B cell (primary cell): ENCODE measurements around the gene CASS4. TPM values are rescaled to one million over a fixed set of nuclear protein-coding genes. Genes with fewer than 3 reads are reported as not detected.

Experiments used
- ATAC-seq: fragments of 200-7000 bp; cut with Tn5 transposase; one replicate; pipeline ENCODE4 v1.10.0; 2021; ENCODE audit warnings: low read depth, mild to moderate bottlenecking, moderate number of reproducible peaks, moderate library complexity
- CTCF ChIA-PET: fragments of 350-600 bp; sonication (Branson Sonifier 250); formaldehyde crosslinking; loops from one replicate; lab custom pipeline; 2021; ENCODE audit warnings: antibody characterized with exemption, inconsistent platforms; lab: Charles Lee
- POLR2A ChIA-PET: fragments of 350-600 bp; sonication (Branson Sonifier 250); formaldehyde crosslinking; loops from one replicate; lab custom pipeline; 2021; ENCODE audit warnings: antibody characterized with exemption; lab: Charles Lee
- DNase-seq: peaks from one replicate; pipeline ENCODE4 v3.0.0; 2013
- H2AFZ ChIP-seq: 2 replicates; pipeline ENCODE4 v1.6.1; 2012; ENCODE audit warnings: mild to moderate bottlenecking, low read depth, low read length; ENCODE audit not compliant: insufficient read depth, poor library complexity, severe bottlenecking
- H3K27ac ChIP-seq, 2 donors: 1 replicate in 1 of 2; 2 replicates in 1 of 2; pipeline ENCODE4 v1.5.1; 2012 to 2013; ENCODE audit warnings: low read length in 2 of 2, mild to moderate bottlenecking in 2 of 2, moderate library complexity in 1 of 2
- H3K27me3 ChIP-seq, 4 experiments: fragments of 200-600 bp in 1 of 4; sonication (generic) in 1 of 4; replicated peaks in 1 of 4; 1 replicate in 2 of 4; 2 replicates in 2 of 4; pipeline versions ENCODE4 v1.6.1 to v1.7.0; 2013 to 2016; ENCODE audit warnings: low read length in 3 of 4, mild to moderate bottlenecking in 2 of 4, mixed read lengths in 1 of 4, moderate library complexity in 1 of 4; ENCODE audit not compliant: insufficient read depth in 4 of 4, control insufficient read depth in 3 of 4; ENCODE audit errors: control extremely low read depth in 1 of 4
- H3K36me3 ChIP-seq, 2 experiments: replicated peaks in 1 of 2; 1 replicate in 1 of 2; 2 replicates in 1 of 2; pipeline versions ENCODE4 v1.6.1 to v1.7.1; 2013; ENCODE audit warnings: low read length in 1 of 2; ENCODE audit not compliant: insufficient read depth in 2 of 2, control insufficient read depth in 1 of 2; ENCODE audit errors: control extremely low read depth in 1 of 2, extremely low read depth in 1 of 2
- H3K4me1 ChIP-seq, 2 donors: fragments of 200-600 bp in 1 of 2; sonication (generic) in 1 of 2; 1 replicate in 1 of 2; 2 replicates in 1 of 2; pipeline versions ENCODE4 v1.5.1 to v1.6.1; 2013 to 2017; ENCODE audit warnings: low read length in 2 of 2; ENCODE audit not compliant: control insufficient read depth in 2 of 2, insufficient read depth in 2 of 2
- H3K4me2 ChIP-seq: replicated peaks from 2 replicates; pipeline ENCODE3; 2012; ENCODE audit warnings: mild to moderate bottlenecking, low read depth, low read length; ENCODE audit not compliant: poor library complexity, severe bottlenecking
- H3K4me3 ChIP-seq, 5 experiments: fragments of 200-600 bp in 1 of 5; sonication (generic) in 1 of 5; 1 replicate in 3 of 5; 2 replicates in 2 of 5; pipeline versions ENCODE4 v1.5.1 to v1.7.0; 2011 to 2016; ENCODE audit warnings: low read length in 4 of 5, mild to moderate bottlenecking in 4 of 5, low read depth in 2 of 5, control low read depth in 1 of 5, moderate library complexity in 1 of 5; ENCODE audit not compliant: insufficient read depth in 1 of 5; ENCODE audit errors: control extremely low read depth in 1 of 5, extremely low read depth in 1 of 5
- H3K79me2 ChIP-seq: fragments of 200-600 bp; sonication (generic); one replicate; pipeline ENCODE4 v1.6.0; 2016; ENCODE audit warnings: low read length; ENCODE audit not compliant: control insufficient read depth, insufficient read depth
- H3K9ac ChIP-seq: fragments of 200-600 bp; sonication (generic); 2 replicates; pipeline ENCODE4 v1.6.1; 2017; ENCODE audit warnings: mild to moderate bottlenecking, low read length, moderate library complexity
- H3K9me3 ChIP-seq, 3 donors: one replicate each; pipeline versions ENCODE4 v1.6.1 to v1.7.1; 2013; ENCODE audit warnings: low read length in 2 of 3; ENCODE audit not compliant: control insufficient read depth in 2 of 3, insufficient read depth in 1 of 3; ENCODE audit errors: control extremely low read depth in 1 of 3
- H4K20me1 ChIP-seq: 2 replicates; pipeline ENCODE4 v1.6.0; 2012; ENCODE audit warnings: mild to moderate bottlenecking, low read length; ENCODE audit not compliant: insufficient read depth, control insufficient read depth, poor library complexity, severe bottlenecking
- H3K27ac Mint-ChIP-seq: one replicate; pipeline ENCODE4 v1.8.0; 2021; ENCODE audit warnings: mixed read lengths
- H3K27me3 Mint-ChIP-seq: one replicate; pipeline ENCODE4 v1.8.0; 2021; ENCODE audit warnings: mixed read lengths
- H3K4me1 Mint-ChIP-seq: one replicate; pipeline ENCODE4 v1.8.0; 2021; ENCODE audit warnings: mixed read lengths
- H3K4me3 Mint-ChIP-seq: one replicate; pipeline ENCODE4 v1.8.0; 2021; ENCODE audit warnings: mixed read lengths
- H3K9me3 Mint-ChIP-seq: one replicate; pipeline ENCODE4 v1.8.0; 2022; ENCODE audit warnings: mixed read lengths; ENCODE audit not compliant: insufficient read depth
- EZH2 ChIP-seq: IDR thresholded peaks from 2 replicates; pipeline ENCODE4 v1.6.1; 2012; ENCODE audit warnings: borderline replicate concordance, low read depth, mild to moderate bottlenecking, moderate library complexity, low read length; ENCODE audit not compliant: insufficient read depth, poor library complexity, severe bottlenecking
- WGBS: methylation state at CpG from one replicate; pipeline ENCODE4 v1.1.5; 2013; ENCODE audit warnings: missing lambda C conversion rate; ENCODE audit not compliant: insufficient coverage; 5-methylcytosine and 5-hydroxymethylcytosine counted together
- intact Hi-C: fragments of 100-400 bp; cut with micrococcal nuclease; formaldehyde crosslinking; loops from one replicate; pipeline ENCODE4 v1.10.0; 2022
- polyA plus RNA-seq: library from polyadenylated mRNA; depleted of rRNA; stranded (reverse); fragments of >200 nt; gene quantifications from 2 replicates; pipeline ENCODE4 v1.2.3, GENCODE V29; 2012
- total RNA-seq, 2 donors: library from RNA; stranded (reverse); fragments of 120-200 nt in 1 of 2; gene quantifications; 1 replicate in 1 of 2; 2 replicates in 1 of 2; pipeline versions ENCODE4 v1.2.3 to v1.2.4, GENCODE V29; 2013 to 2022
- TF ChIP-seq, protein P1 (sequence below): fragments of 200-600 bp; IDR thresholded peaks from one replicate; pipeline ENCODE4 v1.8.0; 2022; ENCODE audit warnings: antibody characterized with exemption, mild to moderate bottlenecking

CASS4 gene
- total and polyA plus RNA-seq, 2 donors (not counting 1 experiment from before 2014, with no cell fraction given): 0.42 to 0.45 TPM

DNA sequence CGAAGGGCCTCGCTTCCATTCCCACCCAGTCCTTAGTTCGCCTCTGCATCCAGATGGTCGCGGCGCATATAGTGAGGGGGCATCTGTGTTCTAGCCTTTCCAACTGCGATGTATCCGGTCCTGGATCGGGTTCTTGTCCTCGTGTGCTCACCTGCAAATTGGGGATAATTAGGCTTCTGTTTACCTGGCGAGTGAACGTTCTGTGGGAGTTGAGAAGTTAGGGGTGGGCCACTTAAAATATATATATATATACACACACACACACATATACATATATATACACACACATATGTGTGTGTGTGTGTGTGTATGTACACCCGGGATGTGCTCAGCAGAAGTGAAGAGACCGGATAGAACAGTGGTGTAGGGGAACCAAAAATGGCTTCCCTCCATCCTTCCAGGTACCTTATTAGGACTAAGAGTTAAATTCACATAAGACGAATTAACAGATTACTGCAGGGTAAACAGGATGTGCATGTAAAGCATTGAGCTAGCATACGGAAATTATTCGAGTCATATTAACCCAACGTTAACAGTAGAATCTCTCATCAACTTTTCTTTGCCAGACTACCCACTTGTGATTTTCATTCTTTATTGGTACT lies 19.1 kb upstream of the CASS4 start:
- Mint-ChIP-seq H3K27ac (no peak overlapping the region), H3K9me3 (no peaks in the 10 kb centered on the region), H3K4me1 (peaks cover 18% of the 10 kb centered on the region), H3K4me3 (no peak overlapping the region), H3K27me3 (no peaks in the 10 kb centered on the region)
- H3K27ac ChIP-seq: peak overlapping the region; percentile 84 to 90
- no peaks in the 10 kb centered on the region for H3K9me3 ChIP-seq
- no peaks in the 10 kb centered on the region for H4K20me1 ChIP-seq
- H3K4me3 ChIP-seq: peak overlapping the region; percentile 60 to 98 (median 73)
- peak overlapping the region; percentile 85 for H3K9ac ChIP-seq
- ChIA-PET CTCF (interaction anchor here (1.7 kb wide), 1 partner anchor 34 kb away, joined by 5 read pairs; the partner anchor contains the start of gene FAM210B), POLR2A (interaction anchor here (1.2 to 2.1 kb wide), 2 partner anchors 34 to 76 kb away, joined by 3 to 5 read pairs; partner anchors contain the start of genes FAM210B and RTF2)
- H3K79me2 ChIP-seq: peaks cover 38% of the 10 kb centered on the region
- peak overlapping the region; percentile 90 for H2AFZ ChIP-seq
- H3K4me1 ChIP-seq: peaks cover 16 to 21% of the 10 kb centered on the region in 2 donors
- intact Hi-C loops: loop anchor here (1.0 to 10.0 kb wide), 3 partner anchors 35 to 1322 kb away; partner anchors contain the start of genes FAM210B, PMEPA1 and RTF2
- no peak for ATAC-seq
- peak; percentile 23 for DNase-seq
- peak overlapping the region; percentile 77 for H3K4me2 ChIP-seq
- WGBS: 0% methylated on average over 2 of the region's 18 CpGs
- H3K27me3 ChIP-seq: no peaks in the 10 kb centered on the region
- peaks cover 4 to 28% of the 10 kb centered on the region in 2 experiments for H3K36me3 ChIP-seq
- TF ChIP-seq, protein P1, sequence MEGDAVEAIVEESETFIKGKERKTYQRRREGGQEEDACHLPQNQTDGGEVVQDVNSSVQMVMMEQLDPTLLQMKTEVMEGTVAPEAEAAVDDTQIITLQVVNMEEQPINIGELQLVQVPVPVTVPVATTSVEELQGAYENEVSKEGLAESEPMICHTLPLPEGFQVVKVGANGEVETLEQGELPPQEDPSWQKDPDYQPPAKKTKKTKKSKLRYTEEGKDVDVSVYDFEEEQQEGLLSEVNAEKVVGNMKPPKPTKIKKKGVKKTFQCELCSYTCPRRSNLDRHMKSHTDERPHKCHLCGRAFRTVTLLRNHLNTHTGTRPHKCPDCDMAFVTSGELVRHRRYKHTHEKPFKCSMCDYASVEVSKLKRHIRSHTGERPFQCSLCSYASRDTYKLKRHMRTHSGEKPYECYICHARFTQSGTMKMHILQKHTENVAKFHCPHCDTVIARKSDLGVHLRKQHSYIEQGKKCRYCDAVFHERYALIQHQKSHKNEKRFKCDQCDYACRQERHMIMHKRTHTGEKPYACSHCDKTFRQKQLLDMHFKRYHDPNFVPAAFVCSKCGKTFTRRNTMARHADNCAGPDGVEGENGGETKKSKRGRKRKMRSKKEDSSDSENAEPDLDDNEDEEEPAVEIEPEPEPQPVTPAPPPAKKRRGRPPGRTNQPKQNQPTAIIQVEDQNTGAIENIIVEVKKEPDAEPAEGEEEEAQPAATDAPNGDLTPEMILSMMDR: no peak
- TF ChIP-seq EZH2: no peak

DNA sequence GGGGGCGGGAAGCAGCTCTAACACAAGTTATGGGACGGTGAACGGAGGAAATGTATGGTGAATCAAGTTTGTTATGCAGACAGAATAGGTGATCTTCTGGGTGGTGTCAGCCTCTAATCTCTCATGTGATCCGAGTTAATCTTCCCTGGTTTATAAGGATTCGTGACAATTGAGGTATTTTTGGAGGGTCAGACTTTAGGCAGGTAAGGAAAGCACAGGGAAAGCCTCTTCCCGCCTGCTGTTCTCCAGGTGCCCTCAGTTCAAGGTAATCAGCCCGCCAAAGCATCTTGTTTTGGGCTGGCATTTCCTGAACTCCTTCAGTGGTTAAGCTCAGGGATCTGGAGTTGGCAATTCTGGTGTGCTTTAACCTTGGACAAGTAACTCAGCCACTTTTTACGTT lies 18.4 kb upstream of the CASS4 start:
- H3K27ac Mint-ChIP-seq: no peak overlapping the region
- POLR2A ChIA-PET: no interaction called here
- Histone ChIP-seq H3K4me3 (peak overlapping the region in 3 of 5 experiments; percentile 72 to 98 (median 95)), H4K20me1 (no peaks in the 10 kb centered on the region), H3K36me3 (peaks cover 4 to 35% of the 10 kb centered on the region in 2 experiments), H3K27ac (no peak overlapping the region), H3K27me3 (no peaks in the 10 kb centered on the region), H3K4me1 (peaks cover 16 to 21% of the 10 kb centered on the region in 2 donors), H3K4me2 (peak overlapping the region; percentile 77), H2AFZ (peak overlapping the region; percentile 90), H3K79me2 (peaks cover 38% of the 10 kb centered on the region), H3K9ac (peak overlapping the region; percentile 85), H3K9me3 (no peaks in the 10 kb centered on the region)
- no peak overlapping the region for H3K4me3 Mint-ChIP-seq
- ATAC-seq (no peak), DNase-seq (no peak)
- H3K9me3 Mint-ChIP-seq: no peaks in the 10 kb centered on the region
- no peaks in the 10 kb centered on the region for H3K27me3 Mint-ChIP-seq
- 84% methylated on average over 8 of the region's 8 CpGs for WGBS
- TF ChIP-seq EZH2: no peak
- CTCF ChIA-PET: no interaction called here
- H3K4me1 Mint-ChIP-seq: peaks cover 18% of the 10 kb centered on the region
- intact Hi-C loops: loop anchor here (10.0 kb wide), 1 partner anchor 1321 kb away; the partner anchor contains the start of gene PMEPA1
